NCI-H187 treated with DMSO at 0.1 percent for 48 hours (cell line): ENCODE data around the gene SOBP.

Experiments
- DNase-seq: peaks from one replicate; lab custom pipeline; 2025; lab: John Stamatoyannopoulos, UW

The SOBP gene

GRCh38 chr6:107616775-107617174, 126.9 kb downstream of the SOBP start:
- no peak for DNase-seq

GRCh38 chr6:107617341-107617932, 127.5 kb downstream of the SOBP start:
- DNase-seq = no peak

- no peak for DNase-seq
Measured at GRCh38 chr6:107618672-107619071, 128.8 kb downstream of the SOBP start.

- no peak for DNase-seq
Measured at GRCh38 chr6:107620732-107621131, 130.8 kb downstream of the SOBP start.

GRCh38 chr6:107621229-107621937, 131.5 kb downstream of the SOBP start:
- no peak for DNase-seq

- no peak for DNase-seq
Measured at GRCh38 chr6:107622269-107622668, 132.4 kb downstream of the SOBP start.

- no peak for DNase-seq
Measured at GRCh38 chr6:107624050-107624449, 134.1 kb downstream of the SOBP start.

GRCh38 chr6:107624541-107624940, 134.6 kb downstream of the SOBP start:
- DNase-seq = no peak

- no peak for DNase-seq
Measured at GRCh38 chr6:107625264-107625663, 135.3 kb downstream of the SOBP start.

GRCh38 chr6:107626645-107627044, 136.7 kb downstream of the SOBP start:
- DNase-seq = no peak

- no peak for DNase-seq
Measured at GRCh38 chr6:107627969-107628368, 138.1 kb downstream of the SOBP start.

- no peak for DNase-seq
Measured at GRCh38 chr6:107628878-107629277, 139.0 kb downstream of the SOBP start.

- DNase-seq = peak; percentile 59
Measured at GRCh38 chr6:107629548-107630129, 139.7 kb downstream of the SOBP start.

- DNase-seq = no peak
Measured at GRCh38 chr6:107630348-107630977, 140.5 kb downstream of the SOBP start.

- no peak for DNase-seq
Measured at GRCh38 chr6:107632381-107633136, 142.6 kb downstream of the SOBP start.

- no peak for DNase-seq
Measured at GRCh38 chr6:107633680-107634323, 143.9 kb downstream of the SOBP start.

GRCh38 chr6:107634324-107635056, 144.6 kb downstream of the SOBP start:
- DNase-seq = no peak

GRCh38 chr6:107635057-107635515, 145.2 kb downstream of the SOBP start:
- DNase-seq = no peak

- no peak for DNase-seq
Measured at GRCh38 chr6:107636486-107636885, 146.6 kb downstream of the SOBP start.

GRCh38 chr6:107637316-107638315, 147.7 kb downstream of the SOBP start:
- no peak for DNase-seq
